HCT116 (cell line): ENCODE results near the gene KCNK3. TPM values are rescaled to one million over a fixed set of nuclear protein-coding genes. Genes with fewer than 3 reads are reported as not detected.

Experiments used
- ATAC-seq: fragments of 200-7000 bp; cut with Tn5 transposase; 2 replicates; pipeline ENCODE4 v1.9.1; 2020; ENCODE audit warnings: mild to moderate bottlenecking, moderate library complexity
- BruUV-seq: library from RNA; stranded (reverse); fragments of 400-500 nt; replicated peaks from 2 replicates; lab custom pipeline; 2021; lab: Mats Ljungman, UMichigan
- CTCF ChIA-PET: fragments of 300-600 bp; sonication (Branson Sonifier 250); formaldehyde crosslinking; loops from one replicate; lab custom pipeline; 2021; ENCODE audit warnings: antibody characterized with exemption; lab: Charles Lee
- POLR2A ChIA-PET: fragments of 300-600, 350-600 bp; sonication (Branson Sonifier 250); formaldehyde crosslinking; loops from one replicate; lab custom pipeline; 2021; ENCODE audit warnings: antibody characterized with exemption; lab: Charles Lee
- RAD21 ChIA-PET, 2 experiments: fragments of 300-600 bp; sonication (Branson Sonifier 250); formaldehyde crosslinking; loops; one replicate each; lab custom pipeline; 2023; ENCODE audit warnings: low total read pairs in 2 of 2; ENCODE audit not compliant: uncharacterized antibody in 2 of 2, unreplicated experiment in 2 of 2, low non-redundant PET in 1 of 2; lab: Charles Lee
- DNase-seq: peaks from one replicate; pipeline ENCODE4 v3.0.0-alpha.2; 2010; ENCODE audit warnings: low read depth, low spot score
- H2AFZ ChIP-seq: fragments of 200-600 bp; shearing (Covaris generic), sonication (generic); 2 replicates; pipeline ENCODE4 v1.6.1; 2017; ENCODE audit warnings: low read depth, mixed run types, mixed read lengths, antibody characterized with exemption, low read length; ENCODE audit not compliant: poor library complexity, severe bottlenecking
- H3K27ac ChIP-seq: 2 replicates; pipeline ENCODE4 v1.5.1; 2012; ENCODE audit warnings: low read depth, low read length
- H3K27me3 ChIP-seq: fragments of 200-600 bp; sonication (generic); 2 replicates; pipeline ENCODE4 v1.6.1; 2016; ENCODE audit warnings: mixed run types, low read length, mixed read lengths; ENCODE audit not compliant: insufficient read depth
- H3K36me3 ChIP-seq, 2 experiments: fragments of 200-500 bp in 1 of 2; fragments of 200-600 bp in 1 of 2; sonication (Bioruptor generic) in 1 of 2; sonication (generic) in 1 of 2; 2 replicates each; pipeline versions ENCODE4 v1.5.1 to v1.6.1; 2014 to 2016; ENCODE audit warnings: low read length in 2 of 2, inconsistent platforms in 1 of 2, mixed read lengths in 1 of 2, mixed run types in 1 of 2; ENCODE audit not compliant: insufficient read depth in 2 of 2, control insufficient read depth in 1 of 2
- H3K4me1 ChIP-seq, 2 experiments: fragments of 200-600 bp in 1 of 2; sonication (generic) in 1 of 2; 2 replicates each; pipeline versions ENCODE4 v1.5.1 to v1.6.1; 2012 to 2017; ENCODE audit warnings: low read length in 2 of 2, inconsistent platforms in 1 of 2, mild to moderate bottlenecking in 1 of 2, mixed read lengths in 1 of 2, mixed run types in 1 of 2, moderate library complexity in 1 of 2; ENCODE audit not compliant: insufficient read depth in 2 of 2, control insufficient read depth in 1 of 2
- H3K4me2 ChIP-seq: fragments of 200-600 bp; sonication (generic); 2 replicates; pipeline ENCODE4 v1.6.1; 2017; ENCODE audit warnings: mixed run types, low read length, mixed read lengths
- H3K4me3 ChIP-seq, 2 experiments: fragments of 200-600 bp in 1 of 2; sonication (generic) in 1 of 2; replicated peaks in 1 of 2; 2 replicates each; pipeline ENCODE4 v1.5.1; 2011 to 2016; ENCODE audit warnings: low read length in 2 of 2, control low read depth in 1 of 2, low read depth in 1 of 2, mild to moderate bottlenecking in 1 of 2, mixed read lengths in 1 of 2, mixed run types in 1 of 2
- H3K79me2 ChIP-seq: fragments of 200-600 bp; sonication (generic); 2 replicates; pipeline ENCODE4 v1.6.1; 2017; ENCODE audit warnings: mild to moderate bottlenecking, mixed run types, low read length, moderate library complexity, mixed read lengths; ENCODE audit not compliant: insufficient read depth
- H3K9ac ChIP-seq: fragments of 200-600 bp; sonication (generic); 2 replicates; pipeline ENCODE4 v1.6.1; 2016; ENCODE audit warnings: low read length, mixed read lengths
- H3K9me2 ChIP-seq: fragments of 200-600 bp; sonication (generic), shearing (Covaris generic); 2 replicates; pipeline ENCODE4 v1.6.1; 2017; ENCODE audit warnings: mixed run types, mild to moderate bottlenecking, moderate library complexity; ENCODE audit not compliant: insufficient read depth
- H3K9me3 ChIP-seq, 2 experiments: fragments of 200-500 bp in 1 of 2; fragments of 200-600 bp in 1 of 2; sonication (Bioruptor generic) in 1 of 2; sonication (generic) in 1 of 2; 2 replicates each; pipeline ENCODE4 v1.6.1; 2014 to 2017; ENCODE audit warnings: low read length in 2 of 2, mixed read lengths in 2 of 2, inconsistent platforms in 1 of 2, low read depth in 1 of 2, mild to moderate bottlenecking in 1 of 2, mixed run types in 1 of 2, moderate library complexity in 1 of 2; ENCODE audit not compliant: control insufficient read depth in 1 of 2, insufficient read depth in 1 of 2
- H4K20me1 ChIP-seq: fragments of 200-600 bp; sonication (generic), shearing (Covaris generic); 2 replicates; pipeline ENCODE4 v1.6.1; 2017; ENCODE audit warnings: mixed run types, mild to moderate bottlenecking, moderate library complexity; ENCODE audit not compliant: insufficient read depth
- ATF3 ChIP-seq: IDR thresholded peaks from 2 replicates; pipeline ENCODE4 v1.6.1; 2012
- CBX3 ChIP-seq: IDR thresholded peaks from 2 replicates; pipeline ENCODE4 v1.6.1; 2012; ENCODE audit warnings: low read depth
- CEBPB ChIP-seq: IDR thresholded peaks from 2 replicates; pipeline ENCODE4 v1.6.1; 2012; ENCODE audit warnings: low read depth
- EZH2 ChIP-seq: fragments of 200-600 bp; sonication (generic); IDR thresholded peaks from 2 replicates; pipeline ENCODE4 v1.6.1; 2017; ENCODE audit warnings: antibody characterized with exemption, mixed run types
- FOSL1 ChIP-seq: IDR thresholded peaks from 2 replicates; pipeline ENCODE4 v1.6.1; 2012; ENCODE audit warnings: low read depth
- JUND ChIP-seq: IDR thresholded peaks from 2 replicates; pipeline ENCODE4 v1.6.1; 2012
- POLR2AphosphoS5 ChIP-seq: IDR thresholded peaks from 2 replicates; pipeline ENCODE4 v1.6.1; 2011; ENCODE audit warnings: mild to moderate bottlenecking, low read depth, low read length, moderate library complexity
- RAD21 ChIP-seq: IDR thresholded peaks from 2 replicates; pipeline ENCODE4 v1.6.1; 2012; ENCODE audit warnings: low read depth, mild to moderate bottlenecking
- SIN3A ChIP-seq: IDR thresholded peaks from 2 replicates; pipeline ENCODE4 v1.6.1; 2012; ENCODE audit warnings: low read depth
- SP1 ChIP-seq: IDR thresholded peaks from 2 replicates; pipeline ENCODE4 v1.6.1; 2012; ENCODE audit warnings: low read depth
- ZFX ChIP-seq: fragments of 450-650 bp; IDR thresholded peaks from 2 replicates; pipeline ENCODE4 v1.6.1; 2017
- ZNF274 ChIP-seq: fragments of 200-500 bp; sonication (Bioruptor generic); IDR thresholded peaks from 2 replicates; pipeline ENCODE4 v1.6.1; 2014; ENCODE audit warnings: mild to moderate bottlenecking, low read depth, low read length, inconsistent platforms
- intact Hi-C: fragments of 100-400 bp; cut with micrococcal nuclease; formaldehyde crosslinking; loops from 2 replicates; pipeline ENCODE4 v1.10.0; 2022
- total RNA-seq: library from RNA; stranded (reverse); gene quantifications from one replicate; pipeline ENCODE4 v1.2.1, GENCODE V29; 2021; ENCODE audit not compliant: unreplicated experiment
- TF ChIP-seq, protein P1 (sequence below): IDR thresholded peaks from 2 replicates; pipeline ENCODE4 v1.6.1; 2012; ENCODE audit warnings: low read depth
- TF ChIP-seq, protein P2 (sequence below): IDR thresholded peaks from 2 replicates; pipeline ENCODE4 v1.6.1; 2011; ENCODE audit warnings: mild to moderate bottlenecking, low read length, moderate library complexity; ENCODE audit not compliant: insufficient replicate concordance; ENCODE audit errors: extremely low read depth

The KCNK3 gene
- total RNA-seq, 1 experiment from 2014 or later = 0.71 TPM

- H3K9ac ChIP-seq = no peak overlapping the region
- H3K27me3 ChIP-seq = no peaks in the 10 kb centered on the region
- CTCF ChIA-PET = interaction anchor here (1.0 kb wide), 1 partner anchor 215 kb away, joined by 3 read pairs; no protein-coding TSS in a partner anchor
- no peak overlapping the region for H3K4me3 ChIP-seq
- TF ChIP-seq EZH2 (no peak), RAD21 (no peak; the same call in 1 of the 2 replicates), ATF3 (no peak), CEBPB (no peak), FOSL1 (no peak), JUND (no peak), ZFX (no peak), CBX3 (no peak), SIN3A (no peak), POLR2AphosphoS5 (no peak), ZNF274 (no peak), SP1 (no peak)
- TF ChIP-seq, protein P1, sequence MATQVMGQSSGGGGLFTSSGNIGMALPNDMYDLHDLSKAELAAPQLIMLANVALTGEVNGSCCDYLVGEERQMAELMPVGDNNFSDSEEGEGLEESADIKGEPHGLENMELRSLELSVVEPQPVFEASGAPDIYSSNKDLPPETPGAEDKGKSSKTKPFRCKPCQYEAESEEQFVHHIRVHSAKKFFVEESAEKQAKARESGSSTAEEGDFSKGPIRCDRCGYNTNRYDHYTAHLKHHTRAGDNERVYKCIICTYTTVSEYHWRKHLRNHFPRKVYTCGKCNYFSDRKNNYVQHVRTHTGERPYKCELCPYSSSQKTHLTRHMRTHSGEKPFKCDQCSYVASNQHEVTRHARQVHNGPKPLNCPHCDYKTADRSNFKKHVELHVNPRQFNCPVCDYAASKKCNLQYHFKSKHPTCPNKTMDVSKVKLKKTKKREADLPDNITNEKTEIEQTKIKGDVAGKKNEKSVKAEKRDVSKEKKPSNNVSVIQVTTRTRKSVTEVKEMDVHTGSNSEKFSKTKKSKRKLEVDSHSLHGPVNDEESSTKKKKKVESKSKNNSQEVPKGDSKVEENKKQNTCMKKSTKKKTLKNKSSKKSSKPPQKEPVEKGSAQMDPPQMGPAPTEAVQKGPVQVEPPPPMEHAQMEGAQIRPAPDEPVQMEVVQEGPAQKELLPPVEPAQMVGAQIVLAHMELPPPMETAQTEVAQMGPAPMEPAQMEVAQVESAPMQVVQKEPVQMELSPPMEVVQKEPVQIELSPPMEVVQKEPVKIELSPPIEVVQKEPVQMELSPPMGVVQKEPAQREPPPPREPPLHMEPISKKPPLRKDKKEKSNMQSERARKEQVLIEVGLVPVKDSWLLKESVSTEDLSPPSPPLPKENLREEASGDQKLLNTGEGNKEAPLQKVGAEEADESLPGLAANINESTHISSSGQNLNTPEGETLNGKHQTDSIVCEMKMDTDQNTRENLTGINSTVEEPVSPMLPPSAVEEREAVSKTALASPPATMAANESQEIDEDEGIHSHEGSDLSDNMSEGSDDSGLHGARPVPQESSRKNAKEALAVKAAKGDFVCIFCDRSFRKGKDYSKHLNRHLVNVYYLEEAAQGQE = no peak
- TF ChIP-seq, protein P2, sequence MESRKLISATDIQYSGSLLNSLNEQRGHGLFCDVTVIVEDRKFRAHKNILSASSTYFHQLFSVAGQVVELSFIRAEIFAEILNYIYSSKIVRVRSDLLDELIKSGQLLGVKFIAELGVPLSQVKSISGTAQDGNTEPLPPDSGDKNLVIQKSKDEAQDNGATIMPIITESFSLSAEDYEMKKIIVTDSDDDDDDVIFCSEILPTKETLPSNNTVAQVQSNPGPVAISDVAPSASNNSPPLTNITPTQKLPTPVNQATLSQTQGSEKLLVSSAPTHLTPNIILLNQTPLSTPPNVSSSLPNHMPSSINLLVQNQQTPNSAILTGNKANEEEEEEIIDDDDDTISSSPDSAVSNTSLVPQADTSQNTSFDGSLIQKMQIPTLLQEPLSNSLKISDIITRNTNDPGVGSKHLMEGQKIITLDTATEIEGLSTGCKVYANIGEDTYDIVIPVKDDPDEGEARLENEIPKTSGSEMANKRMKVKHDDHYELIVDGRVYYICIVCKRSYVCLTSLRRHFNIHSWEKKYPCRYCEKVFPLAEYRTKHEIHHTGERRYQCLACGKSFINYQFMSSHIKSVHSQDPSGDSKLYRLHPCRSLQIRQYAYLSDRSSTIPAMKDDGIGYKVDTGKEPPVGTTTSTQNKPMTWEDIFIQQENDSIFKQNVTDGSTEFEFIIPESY = no peak
- TF ChIP-seq, all 23 proteins: peak for 0
- Histone ChIP-seq H3K9me3 (no peaks in the 10 kb centered on the region), H3K4me2 (no peak overlapping the region), H3K79me2 (no peaks in the 10 kb centered on the region), H4K20me1 (no peaks in the 10 kb centered on the region), H3K36me3 (no peaks in the 10 kb centered on the region), H3K9me2 (no peaks in the 10 kb centered on the region), H3K27ac (no peak overlapping the region), H2AFZ (no peak overlapping the region), H3K4me1 (peaks cover 0 to 7% of the 10 kb centered on the region in 2 experiments; a peak in 2 of 4 replicates)
- ATAC-seq = no peak
- ChIA-PET RAD21 (interaction anchor here in 1 of 2 experiments (0.7 kb wide), 1 partner anchor 9 kb away, joined by 3 read pairs; no protein-coding TSS in a partner anchor), POLR2A (interaction anchor here (1.0 kb wide), 1 partner anchor 12 kb away, joined by 6 read pairs; no protein-coding TSS in a partner anchor)
- no TSS peak for BruUV-seq
- no peak for DNase-seq
- intact Hi-C loops = no loop called here
These were observed 43.5 kb downstream of the KCNK3 start for GRCh38 chr2:26735883-26736588.
